OCI-LY7 (cell line): ENCODE measurements around the gene SLC38A3.

Experiments used
- EZH2phosphoT487 ChIP-seq: fragments of 200-600 bp; sonication (generic); IDR thresholded peaks from 2 replicates; pipeline ENCODE4 v1.6.1; 2018; ENCODE audit warnings: low read depth, borderline replicate concordance, mild to moderate bottlenecking, mixed run types, antibody characterized with exemption, low read length, moderate library complexity, mixed read lengths
- TF ChIP-seq, protein P1 (sequence below): fragments of 200-600 bp; sonication (generic); conservative IDR thresholded peaks from 2 replicates; pipeline ENCODE4 v1.5.1; 2014; ENCODE audit warnings: mild to moderate bottlenecking, antibody characterized with exemption, low read length, moderate library complexity, mixed read lengths

DNA sequence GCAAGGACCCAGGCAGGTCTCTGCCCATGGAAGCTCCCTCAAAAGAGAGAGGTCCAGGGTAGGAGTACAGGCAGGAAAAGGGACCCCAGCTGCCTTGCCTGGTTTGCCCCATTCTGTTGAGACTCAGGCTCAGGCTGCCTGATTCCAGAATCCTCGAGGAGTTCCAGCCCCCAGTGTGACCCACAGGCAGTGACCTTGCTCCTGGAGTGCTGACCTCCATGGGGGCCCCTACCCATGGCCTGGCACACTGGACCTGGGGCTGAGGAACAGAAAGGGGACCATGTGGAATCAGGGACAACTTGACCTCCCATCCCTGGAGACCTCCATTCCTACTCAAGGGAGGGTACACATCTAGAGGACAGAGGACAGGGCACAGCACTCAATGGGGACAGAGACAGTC, 60.5 kb downstream of the SLC38A3 start:
- TF ChIP-seq, protein P1, sequence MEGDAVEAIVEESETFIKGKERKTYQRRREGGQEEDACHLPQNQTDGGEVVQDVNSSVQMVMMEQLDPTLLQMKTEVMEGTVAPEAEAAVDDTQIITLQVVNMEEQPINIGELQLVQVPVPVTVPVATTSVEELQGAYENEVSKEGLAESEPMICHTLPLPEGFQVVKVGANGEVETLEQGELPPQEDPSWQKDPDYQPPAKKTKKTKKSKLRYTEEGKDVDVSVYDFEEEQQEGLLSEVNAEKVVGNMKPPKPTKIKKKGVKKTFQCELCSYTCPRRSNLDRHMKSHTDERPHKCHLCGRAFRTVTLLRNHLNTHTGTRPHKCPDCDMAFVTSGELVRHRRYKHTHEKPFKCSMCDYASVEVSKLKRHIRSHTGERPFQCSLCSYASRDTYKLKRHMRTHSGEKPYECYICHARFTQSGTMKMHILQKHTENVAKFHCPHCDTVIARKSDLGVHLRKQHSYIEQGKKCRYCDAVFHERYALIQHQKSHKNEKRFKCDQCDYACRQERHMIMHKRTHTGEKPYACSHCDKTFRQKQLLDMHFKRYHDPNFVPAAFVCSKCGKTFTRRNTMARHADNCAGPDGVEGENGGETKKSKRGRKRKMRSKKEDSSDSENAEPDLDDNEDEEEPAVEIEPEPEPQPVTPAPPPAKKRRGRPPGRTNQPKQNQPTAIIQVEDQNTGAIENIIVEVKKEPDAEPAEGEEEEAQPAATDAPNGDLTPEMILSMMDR: no peak
- no peak for TF ChIP-seq EZH2phosphoT487
